IPS-11a (cell line): ENCODE measurements around the gene GUCA1A.
"Not testable (repeated sequence)": the region's sequence is repeated elsewhere in the genome, so short reads cannot be mapped to it uniquely, and the experiment has no call there.

Experiments used
- H3K4me3 ChIP-seq: one replicate; pipeline ENCODE4 v1.5.1; 2013; ENCODE audit warnings: low read depth, low read length, control low read depth

Gene GUCA1A

DNA sequence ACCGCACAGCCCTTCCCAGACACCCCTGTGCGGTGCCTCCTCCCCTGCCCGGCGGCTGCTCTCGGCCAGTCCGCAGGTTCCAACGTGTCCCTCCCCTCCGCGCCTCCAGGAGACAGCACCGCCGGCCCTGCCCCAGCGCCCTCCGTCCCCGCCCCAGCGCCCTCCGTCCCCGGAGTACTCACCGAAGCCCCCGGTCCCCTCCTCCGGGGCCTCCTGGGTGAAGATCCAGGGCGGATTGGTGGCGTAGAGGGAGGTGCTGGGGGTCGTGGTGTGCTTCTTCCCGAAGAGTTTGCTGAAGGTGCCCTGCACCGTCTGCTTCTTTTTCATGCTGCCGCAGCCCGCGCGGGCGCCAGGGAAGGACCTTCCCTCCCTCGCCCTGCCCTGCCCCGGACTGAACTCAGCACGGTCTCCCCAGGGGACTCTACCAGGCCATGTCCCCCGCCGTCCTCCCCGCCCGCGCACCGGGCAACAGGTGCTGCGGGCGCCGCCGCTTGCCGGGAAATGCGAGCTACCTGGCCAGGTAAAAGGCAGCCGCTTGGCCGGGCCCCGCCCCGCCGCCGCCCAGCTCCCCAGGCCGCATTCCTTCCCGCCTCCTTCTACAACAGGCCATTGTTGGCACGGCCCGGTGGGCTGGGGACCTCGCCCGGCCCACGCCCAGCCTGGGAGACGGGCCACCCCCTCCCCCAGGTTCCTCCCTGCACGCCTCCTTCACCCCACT, 30.9 kb upstream of the GUCA1A start, which contains the start of gene C6orf132:
Gene C6orf132, minus strand, starts transcription at position 503 of the 718 bp plus-strand sequence. Its CDS starts 176 bp downstream, at position 327.
- H3K4me3 ChIP-seq = peak within 1 kb of the TSS; percentile 91

DNA sequence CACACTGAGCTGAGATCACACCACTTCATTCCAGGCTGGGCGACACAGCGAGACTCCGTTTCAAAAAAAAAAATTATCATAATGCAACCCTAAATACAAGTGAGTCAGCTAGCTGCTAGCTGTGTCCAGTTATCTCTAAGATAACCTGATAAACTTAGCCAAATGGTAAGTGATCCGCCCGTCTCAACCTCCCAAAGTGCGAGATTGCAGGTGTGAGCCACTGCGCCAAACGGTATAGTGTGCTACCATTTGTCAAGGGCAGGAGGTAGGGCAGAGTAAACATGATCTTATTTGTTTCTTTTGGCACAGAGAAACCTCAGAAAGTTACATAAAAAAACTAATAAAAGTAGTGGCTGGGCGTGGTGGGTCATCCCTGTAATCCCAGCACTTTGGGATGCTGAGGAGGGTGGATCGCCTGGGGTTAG, 26.0 kb upstream of the GUCA1A start:
- H3K4me3 ChIP-seq = no peak overlapping the region

DNA sequence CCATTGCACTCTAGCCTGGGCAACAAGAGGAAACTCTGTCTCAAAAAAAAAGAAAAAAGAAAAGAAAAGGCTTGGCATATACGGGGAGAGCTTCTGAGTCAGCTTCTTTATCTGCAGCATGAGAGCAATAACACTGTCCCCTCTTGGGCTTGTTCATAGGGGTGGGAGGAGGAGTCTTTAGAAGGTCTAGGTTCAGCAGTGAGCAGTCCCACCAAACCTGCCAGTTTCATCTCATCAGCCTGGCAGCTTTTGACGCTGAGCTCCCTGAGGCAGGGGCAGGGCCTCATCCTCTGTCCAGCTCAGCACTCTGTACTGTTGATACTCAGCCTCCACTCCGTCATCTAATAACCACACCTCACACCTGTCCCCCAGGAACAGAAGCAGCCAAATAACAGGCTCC, 25.1 kb upstream of the GUCA1A start:
- no peak overlapping the region for H3K4me3 ChIP-seq

DNA sequence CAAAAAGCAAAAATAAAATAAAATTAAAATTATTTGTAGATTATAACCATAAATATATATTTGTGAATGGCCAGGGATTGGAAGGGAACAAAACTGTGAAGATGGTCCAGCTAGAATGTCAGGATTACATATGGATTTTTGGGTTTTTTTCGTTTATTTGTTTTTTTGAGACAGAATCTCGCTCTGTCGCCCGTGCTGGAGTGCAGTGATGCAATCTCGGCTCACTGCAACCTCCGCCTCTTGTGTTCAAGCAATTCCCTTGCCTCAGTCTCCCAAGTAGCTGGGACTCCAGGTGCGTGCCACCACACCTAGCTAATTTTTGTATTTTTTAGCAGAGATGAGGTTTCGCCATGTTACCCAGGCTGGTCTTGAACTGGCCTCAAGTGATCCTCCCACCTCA, 22.9 kb upstream of the GUCA1A start:
- no peak overlapping the region for H3K4me3 ChIP-seq

DNA sequence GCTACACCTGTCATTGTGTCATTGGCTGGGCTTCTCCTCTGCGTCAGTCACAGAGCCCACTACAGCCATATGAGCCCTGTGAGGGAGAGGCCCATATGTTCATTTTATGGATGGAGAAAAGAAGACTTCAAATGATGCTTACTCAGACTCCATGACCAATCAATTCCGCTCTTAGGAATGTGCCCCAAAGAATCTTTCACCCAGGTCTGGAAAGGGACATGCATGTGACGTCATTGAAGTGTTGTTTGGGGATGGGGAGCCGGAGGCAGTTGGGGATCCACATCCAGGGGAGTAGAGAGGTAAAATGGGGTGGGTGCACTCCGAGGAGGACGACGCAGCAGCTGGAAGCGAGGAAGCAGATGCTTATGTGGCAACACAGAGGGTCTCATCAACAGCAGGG, 21.1 kb upstream of the GUCA1A start:
- no peak overlapping the region for H3K4me3 ChIP-seq

DNA sequence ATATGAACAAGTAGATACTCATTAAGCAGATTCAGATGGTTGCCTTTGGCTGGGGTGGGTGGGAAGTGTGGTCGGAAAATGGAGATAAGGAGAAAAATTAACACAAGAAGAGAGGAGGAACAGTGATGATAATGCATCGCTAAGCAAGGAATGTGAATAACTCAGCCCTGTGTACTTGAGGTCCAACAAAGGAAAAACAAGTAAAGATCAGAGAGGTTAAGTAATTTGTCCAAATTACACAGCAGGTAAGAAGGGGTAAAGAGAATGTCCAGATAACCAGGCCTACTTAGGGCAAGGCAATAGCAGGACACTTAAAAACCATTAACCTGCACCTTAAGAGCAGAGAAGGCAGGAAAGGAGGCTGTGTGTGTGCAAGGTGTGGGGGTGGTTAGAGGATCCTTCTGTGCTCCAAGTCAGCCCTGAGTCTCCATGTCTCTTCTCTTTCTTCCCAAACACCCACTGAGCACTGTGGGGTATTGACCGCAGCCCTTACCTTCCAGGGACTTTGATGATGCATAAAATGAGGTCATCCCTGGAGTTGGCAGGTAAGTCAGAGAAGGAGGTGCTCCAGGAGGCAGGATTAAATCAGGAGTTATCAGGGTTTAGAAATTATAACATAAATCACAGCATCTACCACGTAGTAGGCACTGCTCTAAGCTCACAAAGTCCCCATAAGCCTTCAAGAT, 20.5 kb upstream of the GUCA1A start:
- H3K4me3 ChIP-seq = not testable (repeated sequence)

DNA sequence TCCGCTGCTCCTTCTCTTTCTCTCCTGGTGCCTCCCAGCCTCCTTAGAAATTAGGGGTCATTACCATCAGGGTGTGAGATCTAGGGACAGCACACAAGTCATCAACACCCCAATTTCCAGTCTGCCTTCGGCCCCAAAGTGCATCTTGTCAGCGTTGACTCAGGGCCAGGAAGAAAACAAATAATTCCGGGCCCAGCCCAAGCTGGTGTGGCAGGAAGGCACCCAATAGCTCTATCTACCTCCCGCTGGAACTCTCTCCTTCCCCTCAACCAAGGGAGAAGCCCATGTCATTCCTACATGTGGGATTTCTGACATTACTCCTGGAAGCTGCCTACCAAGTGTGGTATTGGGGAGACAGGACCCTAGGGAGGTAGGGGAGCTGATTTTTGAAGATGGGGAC, 19.2 kb upstream of the GUCA1A start:
- H3K4me3 ChIP-seq = no peak overlapping the region

DNA sequence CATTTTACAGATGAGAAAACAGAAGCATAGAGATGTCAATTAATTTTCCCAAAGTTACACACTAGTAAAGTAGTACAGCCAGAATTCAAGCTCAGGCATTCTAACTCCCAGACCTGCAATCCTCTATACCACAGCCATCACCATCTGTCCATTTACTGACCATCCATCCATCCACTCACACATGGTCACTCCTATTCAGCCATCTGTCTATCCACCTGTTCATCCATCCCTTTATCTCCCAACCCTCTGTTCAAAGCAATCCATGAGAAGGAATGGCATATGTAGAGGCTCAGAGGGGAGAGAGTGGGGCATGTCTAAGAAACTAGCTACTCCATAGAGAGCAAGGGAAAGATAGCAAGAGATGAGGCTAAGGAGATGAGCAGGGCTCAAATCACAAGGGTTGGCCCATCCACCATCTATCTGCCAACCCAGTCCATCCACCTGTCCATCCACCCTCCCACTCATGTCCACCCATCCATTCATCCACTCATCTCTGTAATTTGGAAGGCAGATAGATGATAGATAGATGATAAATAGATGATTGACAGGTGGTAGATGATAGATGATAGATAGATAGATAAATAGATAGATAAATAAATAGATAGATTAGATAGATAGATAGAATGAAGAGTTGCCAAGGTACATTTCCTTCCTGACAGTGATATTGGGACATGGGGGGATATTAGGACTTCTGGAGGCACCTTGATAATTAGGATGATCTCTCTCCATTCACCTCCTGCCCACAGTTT, 18.5 kb upstream of the GUCA1A start:
- H3K4me3 ChIP-seq = no peak overlapping the region

DNA sequence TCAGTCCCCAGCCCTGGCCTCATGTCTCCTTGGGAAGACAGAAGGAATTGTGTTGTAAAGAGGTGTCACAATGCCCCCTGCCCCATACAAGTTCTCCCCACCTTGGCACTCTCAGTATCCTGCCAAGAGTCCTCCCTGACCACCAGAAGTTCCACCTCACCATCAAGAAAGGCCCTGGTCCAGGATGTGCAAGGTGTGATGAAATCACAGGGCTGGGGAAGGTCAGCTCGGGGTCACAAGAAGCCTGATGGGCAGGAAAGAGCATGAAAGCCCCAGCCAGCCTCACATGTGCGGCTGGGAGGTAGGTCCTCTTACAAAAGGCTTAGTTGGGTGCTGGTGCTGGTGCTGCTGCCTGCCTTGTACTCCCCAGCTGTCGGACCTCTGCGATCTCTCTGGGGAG, 17.9 kb upstream of the GUCA1A start:
- H3K4me3 ChIP-seq = no peak overlapping the region

DNA sequence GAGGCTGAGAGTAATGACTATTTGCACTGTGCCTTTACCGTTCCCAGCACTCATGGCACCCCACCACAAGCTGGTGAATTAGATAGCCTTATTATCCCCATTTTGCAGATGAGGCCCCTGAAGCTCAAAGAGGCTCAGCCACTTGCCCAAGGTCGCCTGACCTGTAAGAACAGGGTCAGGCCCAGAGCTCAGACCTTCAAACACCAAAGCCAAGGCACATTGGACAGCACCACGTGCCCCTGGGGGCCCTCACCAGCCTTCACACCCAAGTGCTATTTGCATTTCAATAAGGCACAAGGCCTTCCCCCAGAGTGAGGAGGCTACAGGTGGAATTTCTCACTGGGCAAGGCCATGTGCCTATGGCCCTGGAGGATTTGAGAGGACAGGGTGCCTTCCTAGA, 16.5 kb upstream of the GUCA1A start:
- no peak overlapping the region for H3K4me3 ChIP-seq

DNA sequence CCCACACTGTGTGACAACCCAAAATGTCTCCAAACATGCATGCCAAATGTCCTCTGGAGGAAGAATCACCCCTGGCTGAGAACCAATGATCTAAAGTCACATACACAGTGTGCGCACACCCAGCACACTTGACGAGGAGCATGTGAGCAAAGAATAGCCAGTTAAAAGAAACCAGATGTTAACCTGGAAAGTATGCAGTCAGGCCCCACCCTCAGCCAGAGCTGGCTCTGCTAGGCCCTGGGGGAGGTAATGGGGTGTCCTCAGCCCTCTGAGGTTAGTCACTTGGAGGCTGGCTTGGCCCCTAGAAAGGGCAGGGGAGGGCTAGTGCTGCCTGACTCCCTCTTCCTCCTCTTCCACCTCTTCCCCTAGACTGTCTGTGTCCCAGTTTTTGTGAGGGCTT, 15.2 kb upstream of the GUCA1A start:
- H3K4me3 ChIP-seq = no peak overlapping the region

DNA sequence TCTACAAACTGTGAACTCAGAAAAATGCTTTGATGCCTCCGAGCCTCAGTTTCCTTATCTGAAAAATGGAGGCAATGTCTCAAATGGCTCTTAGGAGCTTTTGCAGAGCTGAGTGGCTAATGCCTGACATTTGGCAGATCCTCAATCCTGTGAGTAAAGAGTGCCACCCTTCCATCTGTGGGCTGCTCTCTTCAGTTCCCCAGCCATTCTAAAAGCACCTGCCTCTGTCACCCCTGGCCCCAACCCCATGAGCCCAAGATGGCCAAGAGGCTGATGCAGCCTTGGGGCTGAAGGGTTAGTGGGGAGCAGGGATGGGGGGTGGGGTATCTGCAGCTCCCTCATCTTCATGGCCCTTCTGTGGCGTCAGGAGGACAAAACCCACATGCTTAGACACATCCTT, 14.5 kb upstream of the GUCA1A start:
- H3K4me3 ChIP-seq = no peak overlapping the region

DNA sequence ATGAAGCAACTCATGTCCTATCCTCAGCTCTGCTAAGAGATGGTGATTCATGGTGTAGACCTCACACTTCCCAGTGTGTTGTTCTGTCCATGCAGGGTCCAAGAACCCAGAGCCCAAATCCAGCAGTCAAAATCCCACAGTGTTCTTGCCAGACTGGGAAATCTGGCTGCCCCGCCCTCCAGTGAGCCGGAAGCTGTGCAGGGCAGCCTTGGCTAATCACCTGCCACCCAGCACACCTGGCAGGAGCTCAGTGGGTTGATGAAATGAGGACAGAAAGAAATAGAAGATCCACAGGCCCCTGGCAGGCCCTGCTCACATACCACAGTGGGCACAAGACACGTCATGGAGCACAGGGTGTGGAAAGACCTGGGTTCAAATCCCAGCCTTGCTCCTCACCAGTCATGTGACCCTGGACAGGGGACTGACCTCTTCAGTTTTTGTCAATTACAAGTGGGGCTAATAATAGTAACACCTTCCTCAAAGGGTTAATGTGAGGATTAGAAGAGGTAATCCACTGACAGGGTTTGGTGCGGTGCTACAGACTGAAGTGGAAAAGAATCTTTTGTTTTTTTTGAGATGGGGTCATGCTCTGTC, 13.6 kb upstream of the GUCA1A start:
- no peak overlapping the region for H3K4me3 ChIP-seq

DNA sequence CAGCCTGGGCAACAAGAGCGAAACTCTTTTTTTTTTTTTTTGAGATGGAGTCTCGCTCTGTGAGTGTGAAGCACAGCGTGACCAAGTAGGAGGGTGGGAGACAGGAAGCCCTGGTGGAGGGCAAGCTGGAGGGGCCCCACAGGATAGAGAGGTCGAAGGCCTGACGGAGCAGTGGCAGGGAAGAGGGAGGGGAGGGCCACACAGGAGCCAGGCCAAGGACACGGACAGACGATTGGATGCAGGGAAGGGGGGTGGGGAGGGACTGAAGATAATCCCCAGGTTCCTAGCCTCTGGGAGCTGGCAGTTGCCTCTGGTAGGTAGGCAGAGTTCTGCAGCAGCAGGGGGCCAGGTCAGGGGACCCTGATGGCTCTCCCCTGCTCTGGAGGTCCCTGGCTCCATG, 10.8 kb upstream of the GUCA1A start:
- no peak overlapping the region for H3K4me3 ChIP-seq

DNA sequence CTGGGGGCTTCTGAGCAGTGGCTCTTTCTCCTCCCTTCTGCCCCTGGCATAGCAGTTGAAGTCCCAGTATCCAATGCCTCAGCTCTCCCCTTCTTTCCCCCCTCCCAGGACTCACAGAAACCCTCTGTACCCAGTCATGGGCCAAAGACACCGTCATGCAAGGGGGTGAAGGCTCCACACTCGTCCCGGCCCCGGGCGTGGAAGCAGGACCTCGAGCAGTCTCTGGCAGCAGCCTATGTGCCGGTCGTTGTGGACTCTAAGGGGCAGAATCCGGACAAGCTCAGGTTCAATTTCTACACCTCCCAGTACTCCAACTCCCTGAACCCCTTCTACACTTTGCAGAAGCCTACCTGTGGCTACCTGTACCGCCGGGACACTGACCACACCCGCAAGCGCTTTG, 10.4 kb upstream of the GUCA1A start:
- H3K4me3 ChIP-seq = no peak overlapping the region

DNA sequence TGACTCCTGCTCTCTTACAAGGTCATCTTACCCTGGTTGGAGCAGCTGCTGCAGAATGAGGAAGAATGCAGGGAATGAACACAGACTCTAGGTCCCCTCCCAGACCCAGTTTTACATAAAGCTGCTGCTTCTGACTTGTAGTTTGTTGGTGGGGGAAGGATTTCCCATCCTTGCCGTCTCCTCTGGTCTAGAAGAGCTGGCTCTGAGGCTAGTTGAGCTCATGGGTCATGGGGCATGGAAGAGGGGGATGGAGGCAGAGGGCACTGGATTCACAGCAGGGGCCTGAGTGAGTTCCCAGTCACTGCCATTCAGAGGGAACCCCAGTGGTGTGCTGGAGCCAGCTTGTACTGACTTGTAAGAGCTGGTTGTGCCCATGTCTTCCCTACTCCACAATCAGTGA, 9.2 kb upstream of the GUCA1A start:
- no peak overlapping the region for H3K4me3 ChIP-seq

DNA sequence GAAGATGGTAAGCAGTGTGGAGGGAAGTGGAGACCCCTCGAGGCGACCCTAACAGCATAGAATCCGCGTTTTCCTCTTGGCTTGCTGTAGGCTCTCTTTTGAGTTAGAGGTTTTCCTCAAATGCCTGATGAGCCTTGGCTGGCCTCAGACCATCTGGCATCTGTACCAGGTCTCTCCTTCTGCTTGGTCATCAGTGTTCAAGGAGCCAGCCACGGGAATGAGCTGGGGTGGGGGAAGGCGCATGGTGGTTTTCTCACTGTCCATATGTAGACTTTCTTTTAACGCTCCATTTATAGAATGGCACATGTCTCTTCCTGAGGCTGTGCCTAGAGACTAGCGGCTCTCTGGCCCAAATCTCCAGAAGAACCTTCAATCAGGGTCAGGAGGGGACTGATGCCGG, 8.1 kb upstream of the GUCA1A start:
- H3K4me3 ChIP-seq = no peak overlapping the region

DNA sequence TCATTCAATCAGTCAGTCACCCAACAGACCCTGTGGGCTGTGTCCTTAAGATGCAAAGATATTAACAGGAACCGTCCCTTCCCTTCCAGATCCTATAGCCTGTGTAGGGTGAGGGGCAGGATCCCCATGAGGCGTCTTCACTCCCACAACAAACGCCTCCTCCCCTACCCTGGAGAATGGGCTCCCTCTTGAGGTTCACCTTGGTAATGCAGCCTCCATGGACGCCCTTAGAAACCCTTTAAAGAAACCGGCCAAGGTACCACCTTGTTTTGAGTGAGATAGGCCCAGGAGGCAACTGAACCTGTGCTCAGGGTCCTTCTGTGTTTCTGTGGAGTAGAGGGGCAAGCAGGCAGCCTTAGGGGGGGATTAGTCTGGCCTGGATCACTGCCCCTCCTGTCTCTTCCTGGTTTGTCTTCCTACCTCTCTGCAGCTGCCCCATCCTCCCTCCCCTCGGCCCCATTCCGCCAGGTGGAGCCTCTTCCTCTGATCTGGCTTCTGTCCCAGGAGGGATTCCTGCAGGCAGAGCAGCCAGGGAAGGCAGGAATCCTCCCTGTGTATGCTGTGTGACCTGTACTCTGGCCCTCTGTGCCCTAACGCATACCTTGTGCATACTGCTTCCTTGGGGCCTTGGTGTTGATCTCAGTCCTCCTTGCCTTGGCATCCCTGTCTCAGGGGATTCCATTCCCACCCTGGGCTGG, 6.6 kb upstream of the GUCA1A start:
- H3K4me3 ChIP-seq = no peak overlapping the region

DNA sequence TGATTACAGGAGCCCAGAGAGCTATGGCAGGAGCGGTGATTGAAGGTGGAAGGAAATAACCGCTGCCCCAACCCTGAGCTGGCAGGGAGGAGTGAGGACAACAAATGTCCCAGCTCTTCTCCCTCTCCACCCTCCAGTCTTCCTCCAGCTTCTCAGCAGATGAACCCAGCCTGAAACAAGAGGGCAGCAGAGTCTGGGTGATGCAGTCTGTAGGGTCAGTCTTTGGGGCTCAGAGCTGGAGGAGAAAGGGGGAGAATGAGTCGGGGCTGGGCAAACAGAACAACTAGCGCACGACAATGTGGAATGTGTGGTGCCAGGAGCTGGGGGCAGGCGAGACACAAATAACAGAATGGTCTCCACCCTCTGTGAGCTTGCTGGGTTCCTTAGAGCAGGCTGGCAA, 4.5 kb upstream of the GUCA1A start:
- no peak overlapping the region for H3K4me3 ChIP-seq

DNA sequence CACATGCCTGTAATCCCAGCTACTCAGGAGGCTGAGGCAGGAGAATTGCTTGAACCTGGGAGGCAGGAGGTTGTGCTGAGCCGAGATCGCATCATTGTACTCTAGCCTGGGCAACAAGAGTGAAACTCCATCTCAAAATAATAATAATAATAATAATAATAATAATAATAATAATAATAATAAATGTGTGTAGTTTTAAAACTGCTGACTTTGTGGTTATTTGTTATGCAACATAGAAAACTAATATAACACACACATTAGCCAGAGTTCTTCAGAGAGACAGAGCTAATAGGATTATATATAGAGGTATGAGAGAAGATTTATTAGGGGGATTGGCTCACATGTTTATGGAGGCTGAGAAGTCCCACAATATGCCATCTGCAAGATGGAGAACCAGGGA, 3.4 kb upstream of the GUCA1A start:
- not testable (repeated sequence) for H3K4me3 ChIP-seq
